Stimulated activated CD8-positive, alpha-beta memory T cell treated with anti-CD3 and anti-CD28 coated beads, Interleukin-12 subunit alpha, Interleukin-12 subunit beta, amount 100 ng/mL, for 4 hours (primary cell): ENCODE results near the gene ATG5.

Source experiments
- DNase-seq: peaks from one replicate; pipeline ENCODE4 v3.0.0-alpha.2; 2020; ENCODE audit warnings: low read depth

ATG5 gene

DNA sequence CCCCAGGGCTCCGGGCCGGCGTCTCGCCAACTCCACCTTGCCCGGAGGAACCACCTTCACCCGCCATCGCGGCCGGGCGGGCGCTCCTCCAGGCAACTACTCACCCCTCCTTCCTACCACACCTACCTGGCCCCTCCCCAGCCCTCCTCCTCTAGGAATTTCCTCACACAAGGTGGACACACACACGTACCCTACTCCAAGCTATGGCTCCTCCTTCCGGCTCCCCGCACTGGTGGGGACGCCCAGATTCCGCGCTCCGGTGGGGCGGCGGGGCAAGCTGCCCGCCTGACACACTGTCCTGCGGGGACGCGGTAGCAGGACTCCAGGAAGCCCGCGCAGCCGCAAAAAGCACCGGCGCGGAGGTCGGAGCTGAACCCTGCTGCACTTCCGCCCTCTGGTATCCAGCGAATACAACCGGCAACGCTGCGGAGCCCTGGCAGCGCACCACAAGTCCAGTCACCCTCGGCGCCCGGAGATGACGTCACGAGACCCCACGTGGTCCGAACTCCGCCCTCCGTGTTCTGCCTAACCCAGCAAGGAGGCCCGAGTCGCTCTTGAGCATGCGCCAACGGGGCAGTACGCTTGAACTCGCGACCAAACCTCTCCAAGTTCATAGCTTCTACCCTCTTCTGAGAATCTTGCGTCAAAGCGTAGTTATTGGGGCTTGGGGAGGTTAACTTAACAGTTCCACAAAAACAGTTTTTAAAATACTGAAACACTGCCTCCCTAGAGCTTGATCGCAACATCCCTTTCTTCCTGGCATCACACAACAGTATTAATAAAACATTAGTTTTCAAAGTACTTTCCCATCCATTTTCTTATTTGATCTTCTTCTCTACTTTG is at the start of gene ATG5:
TSS of gene ATG5 (minus strand) at position 425 of the 843 bp plus-strand sequence. CDS start 9,552 bp downstream, outside the sequence.
- DNase-seq: peak; percentile 100

DNA sequence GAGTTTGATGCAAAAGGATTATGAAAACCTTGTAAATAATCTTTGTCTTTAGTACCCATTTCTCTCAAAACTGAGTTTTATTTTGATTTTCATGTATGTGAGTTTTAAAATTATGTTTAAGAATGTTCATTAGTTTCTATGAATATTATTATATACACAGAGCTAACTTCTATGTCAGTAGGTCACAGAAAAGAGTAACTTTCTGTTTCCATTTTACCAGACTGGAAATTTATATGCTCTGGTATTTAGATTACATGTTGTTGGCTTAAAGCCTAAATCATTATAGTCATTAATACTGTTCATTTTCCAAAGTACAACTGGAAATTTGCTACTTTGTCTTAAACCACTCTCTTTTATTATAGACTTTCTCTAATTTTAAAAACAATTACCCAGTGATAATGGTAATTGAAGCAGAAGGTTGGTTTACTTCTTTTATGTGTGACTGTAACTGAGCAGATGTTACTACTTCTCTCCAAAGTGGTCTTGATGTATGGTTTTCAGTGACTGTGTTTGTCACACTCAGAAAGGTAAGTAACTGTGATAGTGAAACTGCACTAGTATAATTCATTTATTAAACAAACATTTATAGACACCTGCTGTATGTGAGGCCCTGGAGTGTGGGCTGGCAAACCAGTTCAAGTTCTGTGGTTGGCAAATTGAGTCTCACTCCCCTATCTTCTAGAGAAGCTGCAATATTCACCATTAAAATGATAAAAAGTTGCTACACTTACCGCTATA is 48.1 kb upstream of the ATG5 start:
- DNase-seq: no peak

DNA sequence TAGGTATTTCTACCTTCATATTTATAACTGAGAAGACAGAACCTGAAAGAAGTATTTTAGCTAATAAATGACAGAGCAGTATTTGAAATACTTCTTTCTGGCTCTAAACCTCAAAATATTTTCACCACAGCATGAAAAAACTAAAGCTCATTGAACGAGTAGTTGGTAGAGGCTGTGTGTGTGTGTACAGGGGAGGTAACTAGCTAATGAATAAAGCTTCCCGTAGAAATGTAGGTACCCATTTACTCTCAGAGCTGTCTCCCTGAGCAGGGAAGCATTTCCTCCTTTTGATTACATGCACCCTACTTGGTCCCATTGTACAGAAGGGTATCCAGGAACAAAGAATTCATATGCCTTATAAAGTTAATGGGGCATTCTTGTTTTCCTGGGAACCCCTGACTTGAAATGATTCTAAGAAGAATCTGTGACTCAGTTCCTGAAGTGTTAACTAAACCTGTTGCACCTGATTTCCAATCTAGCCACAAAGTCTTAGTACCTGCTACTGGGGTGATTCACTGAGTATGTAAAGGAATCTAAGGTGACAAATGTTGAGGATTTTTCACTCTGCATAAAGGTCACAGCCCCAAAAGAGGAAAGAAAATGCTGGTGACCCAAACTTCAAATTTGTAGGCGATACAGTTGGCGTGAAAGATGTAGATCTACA is 47.4 kb upstream of the ATG5 start:
- DNase-seq: no peak

DNA sequence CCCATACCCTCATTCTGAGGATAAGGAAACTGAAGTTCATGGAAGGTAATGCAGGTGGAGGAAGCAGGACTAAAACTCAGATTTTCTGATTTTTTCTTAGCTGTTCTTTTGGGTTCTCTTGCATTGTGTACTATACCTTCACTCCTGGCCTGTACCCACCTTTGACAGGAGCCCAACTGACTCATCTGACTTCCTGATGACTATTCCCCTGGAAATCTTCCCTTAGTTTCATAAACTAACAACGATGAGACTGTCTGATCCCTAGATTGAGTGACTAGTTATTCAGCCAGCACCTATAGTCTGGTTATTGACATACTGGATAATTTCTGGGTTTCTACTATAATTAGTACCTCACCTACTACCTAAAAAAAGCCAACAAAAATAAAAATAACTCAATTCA is 45.1 kb upstream of the ATG5 start:
- no peak for DNase-seq

DNA sequence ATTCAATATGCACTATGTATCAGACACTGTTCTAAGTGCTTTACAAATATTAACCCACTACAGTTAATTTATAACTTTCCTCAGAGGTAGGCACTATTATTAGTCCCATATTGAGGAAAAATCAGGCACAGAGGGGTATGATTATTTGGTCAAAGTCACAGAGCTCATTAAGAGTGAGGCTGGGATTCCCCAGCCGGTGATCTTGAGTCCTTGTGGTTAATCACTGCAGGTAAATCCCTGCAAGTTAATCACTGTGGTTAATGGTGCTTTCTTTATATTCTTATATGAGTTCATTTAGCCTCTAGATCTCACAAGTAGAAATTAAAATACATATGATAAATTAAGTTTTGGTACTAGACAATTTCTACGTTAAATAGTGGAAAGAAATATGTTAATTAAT is 44.2 kb upstream of the ATG5 start:
- DNase-seq: no peak

DNA sequence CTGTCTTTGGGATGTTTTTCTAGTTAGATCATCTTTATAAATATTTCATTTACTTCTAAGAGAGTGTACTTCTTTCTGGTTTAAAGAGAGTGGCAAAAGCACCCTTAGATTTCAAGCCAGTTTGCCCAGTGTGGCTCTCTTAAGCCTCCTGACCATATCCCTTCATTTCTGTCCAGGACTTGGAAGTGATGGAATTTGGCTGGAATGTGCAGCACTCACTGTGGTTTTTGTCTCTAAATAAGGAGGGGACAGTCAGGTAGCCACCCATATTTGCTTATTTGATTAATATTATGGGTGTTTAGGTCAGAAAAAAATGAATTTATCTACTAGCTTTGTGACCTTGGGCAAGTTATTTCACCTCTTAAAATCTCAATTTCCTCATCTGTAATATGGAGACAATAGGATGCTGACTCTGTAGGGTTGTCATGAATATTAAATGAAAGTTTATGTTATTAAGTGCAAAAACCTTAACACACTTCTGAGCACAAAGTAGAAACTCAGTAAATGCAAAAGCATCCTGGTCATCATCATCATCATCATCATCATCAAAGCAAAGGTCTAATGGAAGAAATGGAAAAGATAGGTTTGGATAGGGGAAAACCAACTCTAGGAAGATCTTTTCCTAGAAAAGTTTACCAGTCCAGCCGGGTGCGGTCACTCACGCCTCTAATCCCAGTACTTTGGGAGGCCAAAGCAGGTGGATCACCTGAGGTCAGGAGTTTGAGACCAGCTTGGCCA is 38.0 kb upstream of the ATG5 start:
- DNase-seq: no peak

DNA sequence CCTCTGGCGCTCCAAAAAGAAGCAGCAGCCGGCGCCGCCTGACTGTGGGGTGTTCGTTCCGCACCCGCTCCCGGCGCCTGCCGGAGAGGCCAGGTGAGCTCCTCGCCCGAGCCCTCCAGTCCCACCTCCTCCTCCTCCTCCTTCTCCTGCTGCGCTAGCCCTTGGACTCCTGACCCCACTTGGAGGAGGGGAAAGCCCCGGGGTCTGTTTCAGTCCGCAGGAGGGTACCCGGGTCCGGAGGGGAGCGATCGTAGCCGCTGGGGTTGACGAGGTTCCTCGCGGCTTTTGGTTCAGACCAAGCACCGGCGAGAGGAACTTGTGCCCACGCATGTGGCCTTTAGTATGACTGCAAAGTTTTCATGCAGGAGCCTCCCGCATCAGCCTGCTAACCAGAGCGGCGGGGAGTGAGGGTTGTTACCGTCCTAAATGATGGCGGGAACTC is 35.5 kb upstream of the ATG5 start:
- no peak for DNase-seq

DNA sequence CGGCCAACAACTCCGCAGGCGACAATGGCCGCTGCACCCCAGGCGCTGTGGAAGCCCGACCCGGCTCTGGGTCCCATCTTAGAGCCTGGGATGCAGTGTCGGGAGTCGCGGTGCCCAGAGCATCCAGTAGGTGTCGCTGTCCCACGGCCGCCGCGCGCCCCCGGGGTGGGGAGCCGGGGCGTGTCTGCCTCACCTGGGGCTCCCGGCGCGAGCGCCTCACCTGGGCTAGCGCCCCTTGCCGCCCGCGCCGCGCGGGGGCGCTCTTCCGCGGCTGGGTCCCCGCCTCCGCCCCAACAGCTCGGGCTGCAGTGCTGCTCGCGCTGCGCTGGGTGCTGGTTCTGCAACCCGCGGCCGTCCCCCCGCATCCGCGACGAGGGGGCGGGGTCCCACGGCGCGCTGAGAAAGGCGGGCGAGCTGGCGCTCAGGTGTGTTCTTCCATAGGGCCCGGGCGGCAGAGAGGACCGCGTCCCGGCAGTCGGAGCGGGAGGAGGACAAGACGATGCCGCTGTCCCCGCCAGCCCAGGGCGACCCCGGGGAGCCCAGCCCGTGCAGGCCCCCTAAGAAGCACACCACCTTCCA is 34.9 kb upstream of the ATG5 start, which contains the start of gene CRYBG1:
TSS of gene CRYBG1 (plus strand) at position 308 of the 579 bp plus-strand sequence. CDS start at position 500, 192 bp downstream.
- DNase-seq: peak; percentile 34

DNA sequence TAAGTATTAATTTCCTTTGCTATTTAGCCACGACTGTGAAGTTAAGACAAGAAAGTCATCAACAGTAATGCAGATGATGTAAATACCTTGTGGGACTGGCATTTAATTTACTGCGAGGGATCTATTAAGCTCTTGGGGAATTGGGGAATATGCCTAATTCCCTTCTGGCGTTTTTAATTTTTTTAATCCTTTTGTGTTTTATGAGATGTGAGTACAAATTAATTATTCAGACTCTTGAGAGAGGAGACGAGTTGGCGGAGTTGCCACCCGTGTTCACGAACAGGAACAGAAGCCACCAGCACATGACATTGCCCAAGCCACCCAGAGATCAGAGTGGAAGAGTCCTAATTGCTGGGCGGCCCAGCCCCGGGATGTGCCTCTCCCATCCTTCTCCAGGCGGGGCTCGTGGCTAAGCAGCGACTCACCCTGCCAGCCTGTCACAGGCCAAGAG is 34.4 kb upstream of the ATG5 start:
- DNase-seq: no peak

DNA sequence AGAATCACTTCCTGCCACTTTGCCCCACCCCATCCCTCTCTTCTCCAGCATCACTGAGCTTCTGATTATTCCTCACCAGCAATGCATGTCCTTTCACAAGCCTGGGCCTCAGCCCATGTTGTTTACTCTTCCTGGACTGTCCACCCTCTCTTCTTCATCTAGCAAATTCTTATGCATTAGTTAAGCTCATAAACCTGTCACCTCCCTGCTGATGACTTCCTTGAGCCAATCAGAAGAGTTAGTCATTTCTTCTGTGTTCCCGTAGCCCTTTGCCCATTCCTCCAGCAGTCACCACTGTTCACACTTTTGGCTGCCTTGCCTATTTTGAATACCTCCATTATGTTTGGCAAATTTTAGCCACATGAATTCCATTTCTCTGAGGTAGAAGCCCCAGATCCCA is 30.8 kb upstream of the ATG5 start:
- no peak for DNase-seq

DNA sequence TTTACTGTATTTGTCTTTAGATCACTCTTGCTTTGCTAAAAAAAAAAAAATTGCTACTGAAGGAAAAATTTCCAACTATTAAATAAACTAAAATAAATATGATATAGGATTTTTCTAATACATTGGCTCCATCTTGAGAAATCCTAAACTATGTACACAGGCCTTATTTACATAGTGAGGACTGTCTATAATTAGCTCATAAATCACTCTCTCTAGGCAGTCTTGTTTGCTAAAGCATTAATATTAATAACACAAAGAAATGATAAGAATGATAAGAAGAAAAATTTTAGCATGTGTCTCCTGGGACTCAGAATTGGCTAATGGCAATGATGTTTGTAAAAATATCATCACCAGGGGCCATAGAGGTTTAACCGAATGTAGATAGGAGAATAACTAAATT is 21.7 kb upstream of the ATG5 start:
- no peak for DNase-seq

DNA sequence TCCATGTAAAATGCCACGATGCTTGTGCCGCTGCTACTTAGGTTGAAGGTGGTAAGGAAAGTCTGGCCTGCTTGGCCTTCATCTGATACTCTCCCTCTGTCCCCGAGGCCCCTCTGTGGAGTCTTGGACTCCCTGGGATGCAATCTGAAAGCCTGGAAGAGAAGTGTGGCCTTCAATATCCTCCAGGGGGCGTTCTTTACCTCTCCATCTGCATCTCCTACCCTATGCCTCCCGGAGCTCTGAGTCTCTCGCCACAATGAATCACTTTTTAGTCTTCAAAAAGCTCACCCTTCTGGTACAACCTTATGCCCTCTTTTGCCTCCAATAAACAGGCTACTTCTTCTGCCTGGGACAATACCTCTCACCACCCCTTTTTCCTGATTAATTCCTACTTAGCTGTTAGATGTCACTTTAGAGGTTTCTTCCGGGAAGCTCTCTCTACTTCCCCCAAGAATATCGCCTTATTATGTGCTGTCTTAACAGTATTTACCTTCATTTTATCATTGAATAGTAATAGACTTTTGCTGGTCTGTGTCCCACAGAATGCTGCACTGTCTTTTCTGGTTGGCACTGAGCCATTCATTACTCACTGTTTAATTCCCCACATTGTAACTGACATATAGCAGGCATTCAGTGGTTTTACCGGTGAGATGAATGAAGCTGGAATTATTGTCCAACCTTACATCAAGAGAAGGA is 13.9 kb upstream of the ATG5 start:
- DNase-seq: no peak

DNA sequence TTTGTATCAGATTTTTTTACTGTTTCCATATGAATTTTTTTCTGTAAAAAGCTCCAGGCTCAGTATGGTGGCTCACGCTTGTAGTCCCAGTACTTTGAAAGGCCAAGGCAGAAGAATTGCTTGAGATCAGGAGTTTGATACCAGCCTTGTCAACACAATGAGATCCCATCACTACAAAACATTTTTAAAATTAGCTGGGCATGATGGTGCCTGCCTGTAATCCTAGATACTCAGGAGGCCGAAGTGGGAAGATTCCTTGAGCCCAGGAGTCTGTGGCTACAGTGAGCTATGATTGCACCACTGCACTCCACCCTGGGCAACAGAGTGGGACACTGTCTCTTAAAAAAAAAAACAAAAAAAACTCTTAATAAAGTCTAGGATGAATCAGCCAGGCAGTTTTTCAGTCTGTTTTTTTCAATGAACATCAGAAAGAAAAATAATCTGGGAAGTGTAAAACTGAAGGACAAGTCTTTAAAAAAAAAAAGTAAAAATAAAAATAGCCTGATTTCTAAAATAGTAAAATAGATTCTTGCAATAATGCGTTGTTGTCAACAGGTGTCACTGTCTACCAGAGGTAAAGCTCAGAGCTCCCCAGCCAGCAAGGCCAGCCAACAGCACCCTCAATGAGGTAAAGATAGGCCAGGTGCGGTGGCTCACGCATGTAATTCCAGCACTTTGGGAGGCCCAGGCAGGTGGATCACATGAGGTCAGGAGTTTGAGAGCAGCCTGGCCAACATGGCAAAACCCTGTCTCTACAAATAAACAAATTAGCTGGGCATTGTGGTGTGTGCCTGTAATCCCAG is 9.3 kb upstream of the ATG5 start:
- peak; percentile 11 for DNase-seq

DNA sequence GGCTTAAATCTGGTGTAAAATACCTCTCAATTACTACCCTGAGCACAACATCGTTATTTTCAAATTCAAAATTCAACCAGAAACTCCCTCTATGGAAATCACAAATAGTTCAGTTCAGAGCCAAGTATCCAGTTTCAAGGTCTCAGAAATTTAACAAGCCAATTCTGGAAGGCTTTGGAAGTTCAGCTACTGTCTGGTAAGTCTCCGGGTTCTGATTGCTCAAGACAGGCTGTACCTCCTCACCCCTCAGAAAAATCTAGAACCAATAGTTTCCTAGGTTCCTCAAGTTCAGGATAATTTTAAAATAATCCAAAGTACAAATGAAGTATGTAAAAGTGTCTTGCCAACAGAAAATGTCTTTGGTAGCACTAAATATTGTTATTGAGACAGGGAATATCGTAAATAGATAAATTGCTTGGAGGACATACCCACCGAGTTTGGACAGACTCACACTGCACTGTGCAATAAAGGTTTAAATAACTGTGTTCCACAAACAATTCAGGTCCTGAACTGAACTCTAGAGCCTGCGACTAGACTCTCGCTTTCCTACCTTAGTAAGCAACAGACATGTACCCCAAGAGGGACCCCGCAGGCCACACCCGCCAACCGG is 729 bp downstream of the ATG5 start:
- DNase-seq: no peak

DNA sequence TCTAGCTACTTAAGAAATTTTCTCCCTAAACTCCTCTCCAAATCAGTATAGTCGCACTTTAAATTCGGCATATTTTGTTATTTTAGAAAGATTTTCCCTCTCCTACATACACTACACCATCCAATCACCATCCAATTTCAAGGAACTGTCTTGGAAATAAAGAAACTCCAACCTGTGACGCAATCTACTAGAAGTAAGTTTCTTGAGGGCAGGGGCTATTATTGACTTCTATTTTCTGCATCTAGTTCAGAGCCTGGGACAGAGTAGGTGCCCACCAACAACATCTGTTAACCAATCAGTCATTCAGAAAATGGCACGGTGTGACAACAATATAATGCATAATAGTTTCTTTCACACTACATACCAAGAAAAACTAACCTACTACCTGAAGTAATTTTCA is 3.6 kb downstream of the ATG5 start:
- no peak for DNase-seq

DNA sequence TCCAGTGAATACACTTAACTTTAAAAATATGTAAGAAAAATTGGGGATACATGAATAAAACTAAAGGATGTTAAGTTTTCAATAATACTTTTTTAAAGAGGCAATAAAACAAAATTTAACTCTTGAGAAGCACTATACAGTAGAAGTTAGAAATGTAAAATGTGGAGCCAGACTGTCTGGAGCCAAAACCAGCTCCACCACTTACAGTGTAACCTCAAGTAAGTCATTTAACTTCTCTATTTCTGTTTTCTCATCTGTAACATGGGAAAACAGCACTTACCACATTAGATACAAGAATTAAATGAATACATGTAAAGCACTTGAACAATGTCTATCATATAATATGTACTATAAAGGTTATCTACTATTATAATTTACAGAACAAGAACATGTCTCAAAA is 6.7 kb downstream of the ATG5 start:
- DNase-seq: no peak

DNA sequence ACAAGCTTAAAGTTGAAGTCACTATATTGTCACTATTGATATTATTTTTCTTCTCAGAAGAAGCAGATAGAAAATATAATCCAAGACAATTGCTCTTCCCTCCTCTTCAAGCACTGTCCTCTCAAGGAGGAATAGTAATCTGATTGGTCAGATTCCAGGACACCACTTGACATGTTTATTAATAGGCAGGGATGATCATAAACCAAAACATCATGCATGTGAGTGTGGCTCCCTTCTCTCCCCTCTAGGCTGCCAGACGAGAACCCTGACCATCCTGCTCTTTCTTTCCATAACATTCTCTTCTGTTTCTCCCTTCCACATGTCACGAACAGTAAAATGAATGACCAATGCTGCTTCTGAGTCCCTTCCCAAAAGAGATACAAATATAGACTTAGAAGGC is 7.5 kb downstream of the ATG5 start:
- no peak for DNase-seq

DNA sequence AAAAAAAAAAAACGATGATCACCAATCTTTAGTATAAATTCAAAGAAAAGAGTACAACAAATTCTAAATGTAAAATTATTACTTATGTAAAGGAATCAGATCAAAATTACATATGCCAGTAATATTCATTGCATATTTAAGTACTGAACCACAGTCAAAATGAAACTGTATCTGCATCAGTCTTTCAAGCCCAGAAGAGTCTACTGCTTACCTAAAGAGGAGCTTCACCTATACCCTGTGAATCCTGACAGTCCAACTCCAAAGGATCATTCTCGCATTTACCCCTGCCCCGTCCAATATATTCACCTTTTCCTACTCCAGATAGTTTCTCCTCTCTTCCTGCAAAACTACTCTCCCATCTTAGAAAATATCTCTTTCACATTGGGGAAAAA is 9.2 kb downstream of the ATG5 start:
- DNase-seq: no peak

DNA sequence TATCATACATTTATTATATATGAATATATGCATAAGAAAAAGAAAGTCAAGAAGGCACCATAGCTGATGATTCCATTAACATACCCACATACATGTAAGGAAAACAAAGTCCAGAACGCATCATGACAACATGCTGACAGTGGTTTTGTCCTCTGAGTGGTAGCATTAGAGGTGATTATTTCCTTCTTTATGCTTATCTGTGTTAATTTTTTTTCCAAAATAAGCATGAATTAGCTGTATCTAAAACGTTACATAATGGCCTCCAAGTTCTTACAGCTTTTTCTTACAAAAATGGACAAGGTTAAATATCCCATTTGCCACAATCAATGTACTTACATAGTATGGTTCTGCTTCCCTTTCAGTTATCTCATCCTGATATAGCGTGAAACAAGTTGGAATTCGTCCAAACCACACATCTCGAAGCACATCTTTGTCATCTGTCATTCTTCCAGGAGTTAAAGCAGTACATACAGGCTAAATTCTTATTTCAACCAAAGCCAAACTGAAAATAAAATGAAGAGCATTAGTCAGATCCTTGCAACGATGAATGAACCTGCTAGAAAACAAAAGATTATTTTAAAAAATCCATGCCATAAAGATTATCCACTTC is 9.7 kb downstream of the ATG5 start:
- no peak for DNase-seq
